Activated naive CD8-positive, alpha-beta T cell treated with anti-CD3 and anti-CD28 coated beads, Interleukin-2, amount 50 U/mL, for 16 hours (primary cell): ENCODE measurements around the gene TSC22D4.

ENCODE experiments used
- DNase-seq: peaks from one replicate; pipeline ENCODE4 v3.0.0-alpha.2; 2020; ENCODE audit warnings: low read depth, low spot score

The TSC22D4 gene

GRCh38 chr7:100428967-100429636, 49.9 kb downstream of the TSC22D4 start:
- peak; percentile 100 for DNase-seq

- peak; percentile 90 for DNase-seq
These were observed 50.6 kb downstream of the TSC22D4 start, which contains the start of gene ZCWPW1 for GRCh38 chr7:100428199-100428966. ZCWPW1 (minus strand) TSS chr7:100428703; CDS start chr7:100420649, 8,054 bp downstream.

- no peak for DNase-seq
These were observed 51.2 kb downstream of the TSC22D4 start for GRCh38 chr7:100427762-100428198.

- DNase-seq, result no peak
These were observed 52.5 kb downstream of the TSC22D4 start for GRCh38 chr7:100426516-100426915.

GRCh38 chr7:100425347-100425746, 53.7 kb downstream of the TSC22D4 start:
- DNase-seq, result no peak

- no peak for DNase-seq
These were observed 55.7 kb downstream of the TSC22D4 start for GRCh38 chr7:100423315-100423714.

GRCh38 chr7:100419660-100420226, 59.3 kb downstream of the TSC22D4 start:
- no peak for DNase-seq

GRCh38 chr7:100418930-100419659, 59.9 kb downstream of the TSC22D4 start:
- DNase-seq, result no peak
